NCI-H69 (cell line): ENCODE results near the gene ZNF774.
A peak's percentile ranks its signal among the peaks of the same experiment; 100 is the strongest.
"Not testable (repeated sequence)": the region's sequence is repeated elsewhere in the genome, so short reads cannot be mapped to it uniquely, and the experiment has no call there.

ENCODE experiments used
- DNase-seq: peaks from one replicate; lab custom pipeline; 2025; lab: John Stamatoyannopoulos, UW

Gene ZNF774

DNA sequence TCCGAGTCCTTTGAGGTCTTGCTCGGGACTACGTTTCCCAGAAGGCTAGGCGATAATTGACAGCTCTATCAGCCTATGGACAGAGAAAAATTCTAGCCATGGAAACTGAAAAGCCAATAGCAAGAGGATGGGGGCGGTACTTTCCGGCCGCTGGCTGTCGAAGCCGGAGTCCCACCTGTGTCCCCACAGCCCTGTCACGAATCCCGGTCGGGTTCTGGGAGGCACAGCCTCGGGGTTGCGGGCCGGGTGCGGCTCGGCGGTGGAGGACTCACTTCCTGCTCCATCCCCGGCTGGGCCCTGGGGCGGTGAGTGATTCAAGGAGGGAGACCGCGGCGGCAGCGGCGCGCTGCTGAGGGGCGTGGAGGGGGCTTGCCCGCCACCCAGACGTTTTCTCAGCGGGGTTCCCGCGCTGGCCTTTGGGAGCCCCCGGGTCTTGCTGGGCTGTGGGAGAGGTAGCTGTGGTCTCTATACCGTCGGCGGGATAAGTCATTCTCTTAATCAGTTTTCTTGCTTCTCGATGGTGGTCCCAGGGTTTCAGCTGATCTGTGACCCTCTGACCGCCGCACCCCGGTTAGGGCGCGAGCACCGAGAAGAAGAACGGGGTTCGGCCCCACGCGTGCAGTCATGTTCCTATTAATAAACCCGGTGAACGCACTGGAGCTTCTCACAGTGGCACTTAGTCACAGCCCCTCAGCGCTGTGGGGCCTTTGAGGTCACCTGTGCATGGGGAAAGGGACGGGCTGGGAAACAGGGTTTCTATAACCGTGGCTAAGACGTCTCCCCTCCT lies at the start of gene ZNF774:
Gene ZNF774, plus strand, starts transcription at position 178 of the 787 bp plus-strand sequence. CDS start 2,377 bp downstream, outside the sequence.
- DNase-seq = peak; percentile 93

DNA sequence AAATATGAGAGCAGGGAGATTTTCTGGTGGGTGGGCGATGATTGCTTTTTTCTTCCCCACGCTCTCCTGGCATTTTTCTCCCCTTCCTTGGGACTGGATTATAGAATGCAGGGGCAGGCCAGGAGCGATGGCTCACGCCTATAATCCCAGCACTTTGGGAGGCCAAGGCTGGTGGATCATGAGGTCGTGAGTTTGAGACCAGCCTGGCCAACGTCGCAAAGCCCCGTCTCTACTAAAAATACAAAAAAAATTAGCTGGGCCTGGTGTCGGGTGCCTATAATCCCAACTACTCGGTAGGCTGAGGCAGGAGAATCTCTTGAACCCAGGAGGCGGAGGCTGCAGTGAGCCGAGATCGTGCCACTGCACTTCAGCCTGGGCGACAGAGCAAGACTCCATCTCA lies 46.7 kb upstream of the ZNF774 start:
- DNase-seq = not testable (repeated sequence)

DNA sequence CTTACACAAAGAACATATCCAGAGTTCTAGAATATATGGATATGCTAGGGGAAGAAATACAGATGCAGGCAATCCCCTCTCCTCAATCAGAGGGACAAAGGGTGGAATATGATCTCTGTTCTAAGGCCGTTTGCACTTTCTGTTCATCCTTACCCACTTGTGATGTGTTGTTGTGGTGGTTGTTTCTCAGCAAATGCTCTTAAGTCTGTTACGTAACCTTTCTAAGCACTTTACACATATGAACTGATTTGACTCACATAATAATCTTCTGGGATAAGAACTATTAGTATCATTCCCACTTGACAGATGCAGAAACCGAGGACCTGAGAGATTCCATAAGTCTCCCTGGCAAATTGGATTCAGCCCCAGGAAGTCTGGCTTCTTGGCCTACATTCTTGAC lies 46.2 kb upstream of the ZNF774 start:
- DNase-seq = no peak

DNA sequence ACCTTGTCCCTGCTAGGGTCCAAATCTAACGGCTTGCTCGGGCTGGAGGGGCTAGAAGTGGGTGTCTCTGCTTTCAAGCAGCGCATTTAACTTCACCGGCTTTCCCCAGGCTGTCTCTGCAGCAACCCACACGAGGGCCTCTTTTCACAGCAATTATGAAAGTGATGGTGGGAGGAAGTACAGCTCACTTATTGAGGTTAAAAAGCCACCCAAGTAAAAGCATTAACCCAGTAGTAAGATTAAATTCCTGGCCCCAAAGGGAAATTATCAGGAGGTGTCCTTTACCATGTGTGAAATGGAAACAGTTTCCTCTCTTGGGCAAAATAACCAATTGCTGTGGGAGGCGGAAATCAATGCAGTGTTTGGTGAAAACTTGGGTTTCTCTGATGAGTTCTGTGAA lies 45.5 kb upstream of the ZNF774 start:
- DNase-seq = no peak

DNA sequence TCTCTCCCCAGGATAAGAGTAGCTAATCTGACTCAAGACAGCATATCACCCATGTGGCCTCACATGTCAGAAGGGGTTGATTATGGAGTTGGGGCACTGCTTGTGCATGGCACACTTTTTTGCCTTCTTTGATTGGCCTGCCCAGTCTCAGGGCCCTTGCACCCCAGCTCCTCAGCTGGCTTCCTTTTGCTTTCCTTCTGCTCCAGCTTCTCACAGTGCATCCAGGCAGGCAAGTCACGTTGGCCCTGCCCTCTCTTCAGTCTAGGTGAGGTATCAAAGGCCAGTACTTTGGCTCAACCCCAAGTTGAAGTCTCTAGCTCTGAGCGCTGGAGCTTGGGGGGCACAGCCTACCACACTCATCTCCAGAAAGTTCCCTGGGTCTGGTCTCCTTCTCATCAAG lies 44.4 kb upstream of the ZNF774 start:
- DNase-seq = no peak

DNA sequence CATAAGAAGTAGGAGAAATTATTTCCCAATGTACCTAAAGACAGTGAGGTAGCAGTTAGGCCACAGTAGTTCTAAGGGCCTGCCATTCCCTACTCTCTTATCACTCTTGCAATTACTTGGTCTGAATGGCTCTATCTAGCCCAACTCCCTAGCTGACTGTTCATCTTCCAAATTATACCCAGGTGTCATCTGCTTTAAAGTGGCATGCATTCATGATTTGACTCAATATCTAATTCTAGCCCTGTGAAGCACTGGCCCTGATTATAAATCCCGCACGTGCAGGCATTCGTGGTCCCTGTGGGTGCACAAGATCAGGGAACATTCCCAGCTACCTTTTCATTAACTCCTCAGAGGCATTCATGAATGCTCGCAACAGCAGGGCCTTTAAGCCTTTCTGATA lies 43.1 kb upstream of the ZNF774 start:
- no peak for DNase-seq

DNA sequence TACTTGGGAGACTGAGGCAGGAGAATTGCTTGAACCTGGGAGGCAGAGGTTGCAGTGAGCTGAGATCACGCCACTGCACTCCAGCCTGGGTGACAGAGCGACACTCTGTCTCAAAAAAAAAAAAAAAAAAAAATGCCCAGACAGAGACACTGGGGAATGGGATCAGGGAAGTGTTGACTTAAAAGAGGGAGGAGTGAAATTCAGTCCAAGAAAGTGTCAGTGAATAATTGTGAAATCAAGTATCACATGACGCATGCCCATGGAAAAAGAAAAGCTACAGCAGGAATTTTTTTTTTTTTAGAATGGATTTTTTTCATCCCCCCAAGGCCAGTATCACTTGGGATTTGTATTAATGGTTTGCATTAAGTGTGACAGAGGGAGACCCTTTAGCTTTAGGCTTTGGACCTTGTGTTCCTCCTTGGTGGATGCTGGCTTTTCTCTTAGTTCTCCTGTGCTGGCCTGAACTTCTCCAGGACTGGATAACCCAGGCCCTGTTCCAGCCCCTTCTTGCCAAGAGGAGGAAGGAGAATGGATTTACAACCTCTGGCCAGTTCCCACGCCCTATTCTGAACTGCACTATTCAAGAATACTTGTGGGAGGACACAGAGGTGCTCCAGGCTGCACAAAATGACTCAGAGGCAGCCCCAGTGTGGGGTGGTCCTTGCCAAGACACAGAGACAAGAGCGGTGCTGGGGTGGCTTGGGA lies 36.7 kb upstream of the ZNF774 start:
- DNase-seq = no peak

DNA sequence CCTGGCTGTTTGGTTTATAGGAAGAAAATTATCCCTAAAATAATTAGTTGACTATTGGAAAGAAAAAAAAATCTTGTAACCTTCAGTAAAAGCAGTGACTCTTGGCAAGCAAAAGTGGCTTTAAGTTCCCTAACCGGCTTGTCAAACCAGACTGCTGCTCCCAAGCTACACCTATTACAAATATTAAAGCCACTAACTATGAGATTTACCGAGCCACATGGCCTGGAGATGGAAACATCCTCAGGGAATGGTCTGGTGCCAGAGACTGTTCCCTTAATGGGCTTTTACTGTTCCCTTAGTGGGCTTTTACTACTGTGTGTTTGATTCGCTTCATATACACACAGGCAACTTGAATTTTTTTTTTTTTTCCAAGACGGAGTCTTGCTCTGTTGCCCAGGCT lies 35.9 kb upstream of the ZNF774 start:
- DNase-seq = no peak

DNA sequence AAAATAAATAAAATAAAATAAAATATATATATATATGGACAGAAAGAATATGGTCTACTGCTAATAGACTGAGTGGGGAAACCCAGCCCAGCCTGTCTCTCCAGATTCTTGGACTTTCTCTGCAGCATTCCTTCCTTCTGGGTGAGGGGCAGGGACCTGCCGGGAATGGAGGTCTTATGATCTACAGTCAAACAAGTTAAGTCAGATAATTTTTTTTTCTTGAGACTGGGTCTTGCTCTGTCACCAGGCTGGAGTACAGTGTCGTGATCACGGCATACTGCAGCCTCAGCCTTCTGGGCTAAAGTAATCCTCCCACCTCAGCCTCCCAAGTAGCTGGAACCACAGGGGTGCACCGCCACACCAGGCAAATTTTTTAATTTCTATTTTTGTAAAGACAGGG lies 33.5 kb upstream of the ZNF774 start:
- no peak for DNase-seq

DNA sequence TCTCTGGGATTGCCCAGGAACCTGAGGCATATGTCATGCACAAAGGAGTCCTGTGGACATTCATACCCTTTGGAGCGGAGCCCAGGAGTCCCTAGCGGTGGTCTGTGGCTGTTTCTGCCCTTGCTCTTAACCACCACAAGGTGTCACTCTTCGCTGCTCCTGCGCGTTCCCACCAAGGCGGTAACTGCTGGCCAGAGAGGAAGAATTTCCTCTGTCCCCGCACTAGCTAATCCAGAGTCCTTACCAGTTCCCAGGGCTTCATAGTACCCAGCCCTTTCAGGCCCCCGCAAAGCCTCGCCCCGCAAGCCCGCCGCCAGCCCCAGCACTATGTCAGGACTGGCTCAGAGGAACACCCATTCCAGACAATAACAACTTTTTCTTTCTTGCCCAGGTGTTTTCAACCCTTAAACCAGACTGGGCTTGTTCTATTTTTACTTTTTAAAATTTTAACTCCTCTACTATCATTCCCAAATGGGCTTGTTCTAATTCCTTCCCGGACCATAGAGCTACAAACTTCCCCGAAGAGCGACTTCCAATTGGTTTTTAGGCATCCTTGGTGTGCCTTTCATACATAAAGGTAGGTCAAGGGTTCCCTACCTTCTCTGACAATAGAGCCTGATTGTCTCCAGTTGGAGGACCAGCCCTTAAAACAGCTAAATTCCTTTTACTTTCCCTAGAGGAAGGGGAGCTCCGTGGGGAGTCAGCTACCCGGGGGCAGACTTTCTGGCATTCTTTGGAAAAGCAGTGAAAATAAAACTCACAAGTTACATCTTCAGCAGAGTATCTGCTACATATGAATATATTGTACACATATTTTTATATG lies 31.8 kb upstream of the ZNF774 start:
- peak; percentile 86 for DNase-seq

DNA sequence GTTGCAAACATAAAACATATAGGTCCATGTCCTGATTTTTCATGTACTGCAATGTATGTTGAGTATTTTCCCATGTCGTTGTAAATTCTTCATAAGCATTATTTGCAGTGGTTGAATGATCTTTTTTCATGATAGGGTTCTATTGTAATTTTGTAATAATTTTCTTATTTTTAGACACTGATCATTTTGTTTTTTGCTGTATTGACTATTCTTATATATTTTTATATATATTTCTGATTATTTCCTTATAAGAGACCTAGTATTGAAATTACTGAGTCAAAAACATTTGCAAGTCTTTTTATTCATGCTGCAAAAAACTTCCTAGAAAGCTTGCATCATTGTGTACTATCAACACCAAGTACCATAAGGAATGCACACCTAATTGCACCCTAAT lies 31.2 kb upstream of the ZNF774 start:
- DNase-seq = no peak

DNA sequence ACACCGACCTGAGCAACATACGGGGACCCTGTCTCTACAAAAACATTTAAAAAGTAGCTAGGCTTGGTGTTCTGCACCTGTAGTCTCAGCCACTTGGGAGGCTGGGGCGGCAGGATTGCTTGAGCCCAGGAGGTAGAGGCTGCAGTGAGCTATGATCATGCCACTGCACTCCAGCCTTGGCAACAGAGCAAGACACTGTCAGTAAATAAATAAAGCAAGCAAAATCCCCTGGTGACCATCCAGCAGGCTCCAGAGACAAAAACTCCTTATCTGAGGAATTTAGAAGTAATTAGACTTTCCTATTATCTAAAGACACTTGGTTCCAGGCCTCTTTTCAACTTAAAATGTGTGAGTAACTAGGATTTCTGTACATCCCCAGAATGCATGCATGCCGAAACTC lies 29.5 kb upstream of the ZNF774 start:
- no peak for DNase-seq

DNA sequence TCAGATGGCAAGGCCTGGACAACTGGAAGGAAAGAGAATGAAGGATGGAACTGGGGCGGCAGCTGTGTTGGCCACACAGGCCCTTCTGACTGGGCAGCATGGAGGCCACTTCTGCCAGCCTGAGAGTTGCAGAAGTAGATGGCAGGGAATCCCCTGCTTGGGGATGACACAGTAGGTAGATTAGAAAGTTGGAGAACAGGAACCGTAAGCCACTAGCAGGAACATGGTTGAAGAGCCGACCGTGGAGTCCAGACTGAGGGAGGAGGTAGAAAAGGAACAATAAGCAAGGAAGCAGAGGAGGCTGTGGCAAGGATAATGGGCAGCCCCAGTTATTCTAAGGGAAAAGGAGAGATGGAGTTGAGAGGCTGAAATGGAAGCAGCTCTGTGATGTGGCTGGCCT lies 26.4 kb upstream of the ZNF774 start:
- DNase-seq = no peak

DNA sequence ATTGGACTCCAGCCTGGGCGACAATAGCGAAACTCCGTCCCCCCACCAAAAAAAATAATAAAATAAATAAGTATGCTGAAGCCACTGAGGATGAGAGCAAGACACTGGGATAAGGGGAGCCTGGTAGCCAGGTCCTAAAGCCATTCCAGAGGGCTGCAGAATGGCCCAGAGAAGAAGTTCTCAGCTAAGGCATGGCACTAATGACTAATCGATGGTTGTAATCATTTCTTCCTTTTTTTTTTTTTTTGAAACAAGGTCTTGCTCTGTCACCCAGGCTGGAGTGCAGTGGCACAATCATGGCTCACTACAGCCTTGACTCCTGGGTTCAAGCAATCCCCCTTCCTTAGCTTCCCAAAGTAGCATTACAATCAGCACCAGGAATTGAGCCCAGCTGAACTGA lies 25.6 kb upstream of the ZNF774 start:
- DNase-seq = no peak

DNA sequence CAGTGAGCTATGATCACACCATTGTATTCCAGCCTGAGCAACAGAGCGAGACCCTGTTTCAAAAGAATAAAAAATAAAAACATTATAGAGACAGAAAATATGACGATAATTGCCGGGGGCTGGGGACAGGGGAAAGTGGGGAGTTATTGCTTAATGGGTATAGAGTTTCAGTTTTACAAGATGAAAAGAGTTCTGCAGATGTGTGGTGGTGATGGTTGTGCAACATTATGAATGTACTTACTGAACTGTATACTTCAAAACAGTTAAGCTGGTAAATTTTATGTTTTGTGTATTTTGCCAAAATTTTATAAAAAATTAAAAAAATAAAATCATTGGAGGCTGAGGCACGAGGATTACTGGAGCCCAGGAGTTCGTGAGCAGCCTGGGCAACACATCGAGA lies 24.8 kb upstream of the ZNF774 start:
- no peak for DNase-seq

DNA sequence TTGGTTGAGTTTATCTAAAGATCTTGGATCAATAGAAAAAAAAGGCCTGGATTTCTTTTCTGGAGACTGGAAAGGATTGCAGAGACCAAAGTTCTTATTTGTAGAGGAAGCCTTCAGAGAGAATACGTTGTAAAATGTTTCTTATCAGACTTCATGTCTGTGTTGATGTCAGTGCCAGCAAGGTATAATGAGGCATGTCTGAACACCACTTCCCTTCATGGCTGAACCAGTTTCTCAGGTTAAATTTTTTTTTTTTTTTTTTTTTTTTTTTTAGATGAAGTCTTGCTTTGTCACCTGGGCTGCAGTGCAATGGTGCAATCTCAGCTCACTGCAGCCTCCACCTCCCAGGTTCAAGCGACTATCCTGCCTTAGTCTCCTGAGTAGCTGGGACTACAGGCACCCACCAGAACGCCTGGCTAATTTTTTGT lies 17.8 kb upstream of the ZNF774 start:
- DNase-seq = no peak

DNA sequence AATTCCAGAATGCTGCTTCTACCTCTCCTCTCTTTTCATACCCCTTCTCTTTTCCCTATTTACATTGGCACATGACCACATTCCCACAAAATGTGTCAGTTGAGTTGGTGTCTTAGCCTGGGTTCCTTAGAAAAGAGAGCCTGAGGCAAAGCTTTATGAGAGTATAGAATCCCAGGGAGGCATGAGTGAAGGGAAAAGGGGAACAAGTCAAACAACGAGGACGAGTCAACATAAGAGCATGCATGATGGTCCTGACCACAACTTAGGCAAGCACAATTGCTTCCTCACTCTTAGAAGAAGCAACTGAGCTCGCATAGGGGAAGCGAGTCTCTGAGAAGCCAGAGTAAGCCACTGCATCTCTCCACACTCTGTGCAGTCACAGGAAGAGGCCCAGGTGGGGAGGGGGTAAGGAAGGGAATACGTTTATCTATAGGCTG lies 15.4 kb upstream of the ZNF774 start:
- DNase-seq = no peak

DNA sequence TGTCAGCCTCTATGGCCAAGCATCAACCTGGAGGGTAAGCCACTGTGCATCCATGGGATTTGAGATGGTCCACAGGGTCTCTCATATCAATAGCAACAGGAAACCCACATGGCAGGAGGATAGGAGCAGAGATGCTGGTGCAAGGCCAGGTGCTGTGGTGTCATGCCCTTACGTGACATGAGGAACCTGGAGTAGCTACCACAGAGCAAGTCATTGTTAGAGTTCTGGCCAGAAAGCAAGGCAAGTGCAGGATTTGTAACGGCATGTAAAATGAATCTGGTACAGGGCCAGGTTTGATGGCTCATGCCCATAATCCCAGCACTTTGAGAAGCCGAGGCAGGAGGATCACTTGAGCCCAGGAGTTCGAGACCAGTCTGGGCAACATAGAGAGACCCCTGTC lies 14.8 kb upstream of the ZNF774 start:
- DNase-seq = no peak

DNA sequence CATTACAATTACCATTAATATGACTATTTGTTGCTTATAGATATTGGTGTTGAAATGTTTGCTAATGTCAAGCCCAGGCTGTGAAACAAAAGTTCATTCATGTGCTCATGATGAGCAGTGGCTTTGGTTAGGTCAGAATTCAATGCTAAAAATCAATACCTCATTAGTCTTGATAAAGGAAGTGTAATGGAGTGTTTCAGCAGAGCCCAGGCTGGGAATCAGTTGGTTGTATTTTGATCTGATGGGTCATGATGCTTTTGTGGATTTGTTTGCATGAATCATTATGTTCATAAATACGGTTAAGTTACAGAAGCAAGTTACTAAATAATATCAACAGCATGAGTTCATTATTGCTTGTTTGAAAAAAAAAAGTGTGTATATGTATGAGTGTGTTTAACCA lies 13.6 kb upstream of the ZNF774 start:
- DNase-seq = no peak

DNA sequence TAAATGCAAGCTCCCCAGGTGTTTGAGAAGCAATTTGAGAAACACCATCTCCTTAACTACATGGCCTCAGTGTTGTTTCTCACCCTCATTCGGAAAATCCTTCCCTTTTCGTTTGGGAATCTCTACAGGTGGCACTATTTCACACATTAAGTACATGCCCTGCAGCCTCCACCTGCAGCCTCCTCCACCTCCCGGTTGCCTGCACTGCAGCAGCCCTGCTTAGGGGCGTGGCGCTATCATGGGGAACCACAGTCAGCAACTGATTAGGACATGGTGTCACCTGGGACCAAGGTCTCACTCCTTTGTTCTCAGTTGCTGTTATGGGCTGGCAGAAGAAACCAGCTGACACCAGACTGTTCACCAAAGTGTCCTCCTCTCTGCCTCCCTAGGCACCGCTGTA lies 11.7 kb upstream of the ZNF774 start:
- peak; percentile 78 for DNase-seq

DNA sequence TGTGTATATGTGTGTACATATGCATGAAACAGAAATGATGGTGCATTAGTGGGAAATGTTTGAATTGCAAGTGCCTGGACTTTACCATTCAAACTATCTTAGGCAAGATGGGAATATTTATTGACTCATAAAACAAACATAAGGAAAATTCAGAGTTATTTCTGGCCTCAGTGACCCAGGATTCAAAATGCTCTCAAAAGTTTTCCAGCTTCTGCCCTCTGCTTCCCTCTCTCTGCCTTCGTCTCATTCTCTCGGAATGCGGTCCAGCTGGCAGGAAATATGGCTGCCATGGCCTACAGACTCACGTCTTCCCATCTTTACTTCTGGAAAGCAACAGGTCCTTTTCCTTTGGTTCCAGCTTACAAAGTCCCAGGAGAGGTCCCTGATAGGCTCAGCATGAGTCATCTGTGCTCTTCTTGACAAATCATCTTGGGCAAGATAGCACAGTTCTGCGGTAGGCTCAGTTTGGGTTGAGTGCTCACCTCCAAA lies 8.7 kb upstream of the ZNF774 start:
- no peak for DNase-seq

DNA sequence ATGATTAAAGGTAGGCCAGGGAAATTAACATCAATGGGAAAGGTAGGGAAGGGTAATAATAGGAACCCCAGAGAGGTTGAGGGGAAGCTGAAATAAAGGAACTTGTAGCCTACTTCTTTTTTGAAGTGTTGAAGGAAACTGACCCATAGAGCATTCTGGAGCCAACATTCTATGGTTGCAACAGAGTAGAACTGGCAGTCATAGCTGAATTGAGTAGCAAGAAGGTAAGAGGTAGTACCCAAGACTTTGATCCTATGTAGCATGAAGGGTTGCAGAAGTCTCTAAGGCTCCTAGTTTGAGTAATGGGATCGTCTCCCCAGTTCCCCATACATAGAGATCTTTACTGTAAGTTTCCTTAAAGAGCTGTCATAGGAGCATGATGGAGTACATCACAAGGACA lies 7.4 kb upstream of the ZNF774 start:
- no peak for DNase-seq

DNA sequence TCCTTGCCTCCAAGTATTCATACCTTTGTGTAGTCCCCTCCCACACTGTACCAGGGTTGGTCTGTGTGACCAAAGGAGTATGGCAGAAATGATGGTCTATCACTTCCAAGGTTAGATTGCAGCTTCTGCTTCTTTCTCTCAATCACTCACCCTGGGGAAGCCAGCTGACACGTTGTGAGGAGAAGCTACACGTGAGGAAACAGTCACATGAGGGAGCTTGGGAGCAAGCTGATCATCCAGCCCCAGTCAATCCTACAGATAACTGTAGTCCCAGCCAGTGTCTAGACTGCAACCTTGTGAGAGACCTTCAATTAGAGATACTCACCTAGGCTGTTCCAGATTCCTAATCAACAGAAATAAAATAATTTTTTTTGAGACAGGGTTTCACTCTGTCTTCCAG lies 6.2 kb upstream of the ZNF774 start:
- no peak for DNase-seq
